HepG2 (cell line): ENCODE data around the gene CCDC18. TPM values are rescaled to one million over a fixed set of nuclear protein-coding genes. Genes with fewer than 3 reads are reported as not detected.

Experiments used
- EEA1 ChIP-seq: sonication (generic); formaldehyde crosslinking; IDR thresholded peaks from 2 replicates; pipeline ENCODE4 v1.5.1; 2020; ENCODE audit warnings: mild to moderate bottlenecking, missing genetic modification reagents, borderline replicate concordance
- HCFC1 ChIP-seq: fragments of 150-350 bp; IDR thresholded peaks from 2 replicates; pipeline ENCODE4 v1.6.1; 2014; ENCODE audit warnings: low read depth, low read length
- KAT7 ChIP-seq: IDR thresholded peaks from 2 replicates; pipeline ENCODE4 v1.6.1; 2018; ENCODE audit warnings: borderline replicate concordance, missing compliant biosample characterization
- MTF1 ChIP-seq: sonication (generic); formaldehyde crosslinking; IDR thresholded peaks from 2 replicates; pipeline ENCODE4 v1.5.0; 2020; ENCODE audit warnings: missing genetic modification reagents
- NR2F2 ChIP-seq: IDR thresholded peaks from 2 replicates; pipeline ENCODE4 v1.6.1; 2012; ENCODE audit warnings: low read depth, inconsistent platforms, borderline replicate concordance
- SUZ12 ChIP-seq: fragments of 150-350 bp; IDR thresholded peaks from 2 replicates; pipeline ENCODE4 v1.6.1; 2014; ENCODE audit warnings: low read depth, low read length
- TAF1 ChIP-seq: sonication (generic); formaldehyde crosslinking; IDR thresholded peaks from 2 replicates; pipeline ENCODE4 v1.4.0; 2020; ENCODE audit warnings: missing genetic modification reagents
- ZBTB42 ChIP-seq: sonication (generic); formaldehyde crosslinking; IDR thresholded peaks from 2 replicates; pipeline ENCODE4 v1.5.0; 2020; ENCODE audit warnings: mild to moderate bottlenecking, missing genetic modification reagents
- ZFYVE20 ChIP-seq: sonication (generic); formaldehyde crosslinking; IDR thresholded peaks from 2 replicates; pipeline ENCODE4 v1.8.0; 2023; ENCODE audit warnings: low read depth, mild to moderate bottlenecking, moderate library complexity, missing genetic modification reagents, borderline replicate concordance
- ZNF383 ChIP-seq: sonication (generic); formaldehyde crosslinking; IDR thresholded peaks from 2 replicates; pipeline ENCODE4 v1.4.0; 2020; ENCODE audit warnings: missing genetic modification reagents, mild to moderate bottlenecking, borderline replicate concordance
- ZNF510 ChIP-seq: sonication (generic); formaldehyde crosslinking; IDR thresholded peaks from 2 replicates; pipeline ENCODE4 v1.4.0; 2020; ENCODE audit warnings: low read depth, mild to moderate bottlenecking, missing genetic modification reagents
- ZSCAN30 ChIP-seq: sonication (generic); formaldehyde crosslinking; IDR thresholded peaks from 2 replicates; pipeline ENCODE4 v1.5.0; 2020; ENCODE audit warnings: mild to moderate bottlenecking, missing genetic modification reagents
- polyA plus RNA-seq, 8 experiments: library from polyadenylated mRNA; depleted of rRNA in 3 of 8; stranded (reverse) in 7 of 8; unstranded in 1 of 8; fragments of >200 nt; fragmentation: Illumina TruSeq in 4 of 8; extraction: Trizol in 4 of 8; gene quantifications; 2 replicates each; pipeline versions ENCODE4 v1.2.1 to v1.2.3, GENCODE V29; 2011 to 2016; ENCODE audit warnings: low read depth in 4 of 8, missing spikeins in 1 of 8, mixed read lengths in 1 of 8; ENCODE audit not compliant: insufficient read depth in 1 of 8
- total RNA-seq, 5 experiments: library from RNA; depleted of rRNA; stranded (reverse); fragments of >200 nt; fragmentation: Illumina TruSeq; extraction: Trizol; gene quantifications; 2 replicates each; pipeline ENCODE4 v1.2.3, GENCODE V29; 2016; ENCODE audit warnings: low read depth in 1 of 5
- TF ChIP-seq, protein P1 (sequence below), 2 experiments: sonication (generic) in 1 of 2; formaldehyde crosslinking in 1 of 2; IDR thresholded peaks; 2 replicates each; pipeline versions ENCODE4 v1.4.0 to v1.6.1; 2016 to 2020; ENCODE audit warnings: borderline replicate concordance in 1 of 2, low read depth in 1 of 2, mild to moderate bottlenecking in 1 of 2, missing genetic modification reagents in 1 of 2
- TF ChIP-seq, protein P2 (sequence below): sonication (generic); formaldehyde crosslinking; conservative IDR thresholded peaks from 2 replicates; pipeline ENCODE4 v1.8.1; 2023; ENCODE audit warnings: missing genetic modification reagents
- TF ChIP-seq, protein P3 (sequence below), 2 experiments: sonication (generic) in 1 of 2; formaldehyde crosslinking in 1 of 2; IDR thresholded peaks; 2 replicates each; pipeline versions ENCODE4 v1.6.1 to v1.9.0; 2014 to 2022; ENCODE audit warnings: antibody characterized with exemption in 1 of 2, borderline replicate concordance in 1 of 2, inconsistent platforms in 1 of 2, low read depth in 1 of 2, missing genetic modification reagents in 1 of 2

The CCDC18 gene
- total and polyA plus RNA-seq, 2 of the 13 experiments (the other 11 are each of a cell fraction or from before 2014, with no cell fraction given): 1.9 to 18.4 TPM

DNA sequence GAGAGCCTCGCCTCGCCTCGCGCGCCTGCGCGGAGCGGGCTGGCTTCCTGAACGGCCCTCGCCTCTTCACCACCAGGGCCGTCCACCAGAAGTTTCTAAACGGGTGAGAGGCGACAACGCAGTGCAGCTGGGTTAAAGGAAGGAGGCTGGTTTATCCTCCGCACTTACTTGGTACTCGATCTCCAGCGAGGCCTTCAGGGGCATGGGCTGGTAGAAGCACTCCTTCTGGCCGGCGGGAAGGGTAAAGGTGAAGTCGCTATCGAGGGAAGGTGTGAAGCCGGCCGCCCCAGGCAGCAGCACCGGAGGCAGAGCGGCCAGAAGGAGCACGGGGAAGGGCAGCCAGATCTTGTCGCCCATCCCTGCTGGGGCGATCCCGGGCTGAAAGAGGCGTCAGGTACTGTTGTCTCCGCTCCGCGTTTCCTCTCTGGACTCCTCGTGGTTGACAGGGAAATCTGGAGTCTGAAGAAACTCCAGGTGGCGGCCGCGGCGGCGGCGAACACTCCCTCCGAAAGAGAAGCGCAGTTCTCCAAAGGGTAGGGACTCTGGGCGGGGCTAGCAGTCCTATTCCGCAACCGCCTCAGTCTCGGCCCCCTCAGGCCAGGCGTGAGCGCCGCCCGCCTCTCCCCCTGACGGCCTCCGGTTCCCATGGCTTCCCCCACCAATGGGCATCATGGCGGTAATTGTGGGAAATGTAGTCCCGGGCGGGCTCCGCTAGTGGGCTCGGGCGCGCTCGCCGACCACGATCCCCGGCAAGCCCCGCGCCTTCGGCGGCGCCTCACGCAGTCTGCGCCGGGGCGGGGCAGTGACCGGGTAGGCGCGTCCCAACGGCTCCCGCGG, 420 bp upstream of the CCDC18 start, which contains the start of gene TMED5 (continued):
- TF ChIP-seq MTF1 (0 out of 2 replicates have a peak, but pooled peaks have one; percentile 27), ZNF383 (CRISPR knock-in tag) (no peak; the same call in 1 of the 2 replicates), ZFYVE20 (CRISPR knock-in tag) (no peak), EEA1 (CRISPR knock-in tag) (no peak), ZSCAN30 (CRISPR knock-in tag) (peak; percentile 91; the same call in 1 of the 2 replicates), ZBTB42 (peak; percentile 64; the same call in 1 of the 2 replicates), KAT7 (peak; percentile 21), HCFC1 (peak; percentile 90), NR2F2 (no peak; the same call in 1 of the 2 replicates), TAF1 (peak; percentile 81), ZNF510 (CRISPR knock-in tag) (no peak; the same call in 1 of the 2 replicates), SUZ12 (peak; percentile 63)
- TF ChIP-seq, protein P1, sequence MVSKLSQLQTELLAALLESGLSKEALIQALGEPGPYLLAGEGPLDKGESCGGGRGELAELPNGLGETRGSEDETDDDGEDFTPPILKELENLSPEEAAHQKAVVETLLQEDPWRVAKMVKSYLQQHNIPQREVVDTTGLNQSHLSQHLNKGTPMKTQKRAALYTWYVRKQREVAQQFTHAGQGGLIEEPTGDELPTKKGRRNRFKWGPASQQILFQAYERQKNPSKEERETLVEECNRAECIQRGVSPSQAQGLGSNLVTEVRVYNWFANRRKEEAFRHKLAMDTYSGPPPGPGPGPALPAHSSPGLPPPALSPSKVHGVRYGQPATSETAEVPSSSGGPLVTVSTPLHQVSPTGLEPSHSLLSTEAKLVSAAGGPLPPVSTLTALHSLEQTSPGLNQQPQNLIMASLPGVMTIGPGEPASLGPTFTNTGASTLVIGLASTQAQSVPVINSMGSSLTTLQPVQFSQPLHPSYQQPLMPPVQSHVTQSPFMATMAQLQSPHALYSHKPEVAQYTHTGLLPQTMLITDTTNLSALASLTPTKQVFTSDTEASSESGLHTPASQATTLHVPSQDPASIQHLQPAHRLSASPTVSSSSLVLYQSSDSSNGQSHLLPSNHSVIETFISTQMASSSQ (IDR thresholded peaks at IDR 0.05; ENCODE audit: low read depth): no peak
- TF ChIP-seq, protein P1 (CRISPR knock-in tag; IDR thresholded peaks at IDR 0.05; ENCODE audit: borderline replicate concordance): peak; percentile 62; the same call in 1 of the 2 replicates
- TF ChIP-seq, protein P2, sequence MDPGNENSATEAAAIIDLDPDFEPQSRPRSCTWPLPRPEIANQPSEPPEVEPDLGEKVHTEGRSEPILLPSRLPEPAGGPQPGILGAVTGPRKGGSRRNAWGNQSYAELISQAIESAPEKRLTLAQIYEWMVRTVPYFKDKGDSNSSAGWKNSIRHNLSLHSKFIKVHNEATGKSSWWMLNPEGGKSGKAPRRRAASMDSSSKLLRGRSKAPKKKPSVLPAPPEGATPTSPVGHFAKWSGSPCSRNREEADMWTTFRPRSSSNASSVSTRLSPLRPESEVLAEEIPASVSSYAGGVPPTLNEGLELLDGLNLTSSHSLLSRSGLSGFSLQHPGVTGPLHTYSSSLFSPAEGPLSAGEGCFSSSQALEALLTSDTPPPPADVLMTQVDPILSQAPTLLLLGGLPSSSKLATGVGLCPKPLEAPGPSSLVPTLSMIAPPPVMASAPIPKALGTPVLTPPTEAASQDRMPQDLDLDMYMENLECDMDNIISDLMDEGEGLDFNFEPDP: no peak
- TF ChIP-seq, protein P3, sequence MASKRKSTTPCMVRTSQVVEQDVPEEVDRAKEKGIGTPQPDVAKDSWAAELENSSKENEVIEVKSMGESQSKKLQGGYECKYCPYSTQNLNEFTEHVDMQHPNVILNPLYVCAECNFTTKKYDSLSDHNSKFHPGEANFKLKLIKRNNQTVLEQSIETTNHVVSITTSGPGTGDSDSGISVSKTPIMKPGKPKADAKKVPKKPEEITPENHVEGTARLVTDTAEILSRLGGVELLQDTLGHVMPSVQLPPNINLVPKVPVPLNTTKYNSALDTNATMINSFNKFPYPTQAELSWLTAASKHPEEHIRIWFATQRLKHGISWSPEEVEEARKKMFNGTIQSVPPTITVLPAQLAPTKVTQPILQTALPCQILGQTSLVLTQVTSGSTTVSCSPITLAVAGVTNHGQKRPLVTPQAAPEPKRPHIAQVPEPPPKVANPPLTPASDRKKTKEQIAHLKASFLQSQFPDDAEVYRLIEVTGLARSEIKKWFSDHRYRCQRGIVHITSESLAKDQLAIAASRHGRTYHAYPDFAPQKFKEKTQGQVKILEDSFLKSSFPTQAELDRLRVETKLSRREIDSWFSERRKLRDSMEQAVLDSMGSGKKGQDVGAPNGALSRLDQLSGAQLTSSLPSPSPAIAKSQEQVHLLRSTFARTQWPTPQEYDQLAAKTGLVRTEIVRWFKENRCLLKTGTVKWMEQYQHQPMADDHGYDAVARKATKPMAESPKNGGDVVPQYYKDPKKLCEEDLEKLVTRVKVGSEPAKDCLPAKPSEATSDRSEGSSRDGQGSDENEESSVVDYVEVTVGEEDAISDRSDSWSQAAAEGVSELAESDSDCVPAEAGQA (IDR thresholded peaks at IDR 0.05; ENCODE audit: low read depth): no peak
- TF ChIP-seq, protein P3 (CRISPR knock-in tag; IDR thresholded peaks at IDR 0.05; ENCODE audit: borderline replicate concordance): peak; percentile 67; the same call in 1 of the 2 replicates
